22Rv1 (cell line): Measurements from ENCODE around the gene PCSK2.

Experiments
- CTCF ChIP-seq: fragments of 450-650 bp; IDR thresholded peaks from 2 replicates; pipeline ENCODE4 v1.5.1; 2017; ENCODE audit warnings: mild to moderate bottlenecking
- ZFX ChIP-seq: fragments of 450-650 bp; IDR thresholded peaks from 2 replicates; pipeline ENCODE4 v1.6.1; 2017; ENCODE audit warnings: antibody characterized with exemption, borderline replicate concordance

- TF ChIP-seq CTCF (no peak), ZFX (no peak)
These were observed 180.7 kb downstream of the PCSK2 start for GRCh38 chr20:17407550-17407949.
